HG03175 (cell line): ENCODE results near the gene POLA1.

Experiments
- ATAC-seq: cut with Tn5 transposase; IDR thresholded peaks from one replicate; pipeline ENCODE4 v1.9.1; 2021; ENCODE audit warnings: mild to moderate bottlenecking, moderate library complexity; ENCODE audit not compliant: unreplicated experiment

The POLA1 gene

DNA sequence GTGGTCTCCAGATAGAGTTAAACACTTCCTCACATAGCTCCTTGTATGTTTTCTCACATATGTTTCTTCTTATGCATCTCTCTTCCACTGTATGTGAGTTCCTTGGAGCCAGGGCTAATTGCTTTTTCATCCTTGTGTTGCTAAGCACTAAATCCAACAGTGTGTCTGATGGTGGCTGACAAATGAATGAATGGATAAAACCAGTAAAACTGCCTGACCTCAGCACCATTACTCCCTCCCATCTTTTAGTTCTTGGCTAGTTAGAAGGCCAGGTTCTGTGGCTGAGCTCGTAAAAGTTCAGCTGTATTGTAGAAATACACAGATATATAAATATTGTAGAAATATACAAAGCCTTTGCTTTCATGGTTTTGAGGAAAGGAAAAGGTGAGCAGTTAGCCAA, 271.7 kb downstream of the POLA1 start:
- ATAC-seq = no peak

DNA sequence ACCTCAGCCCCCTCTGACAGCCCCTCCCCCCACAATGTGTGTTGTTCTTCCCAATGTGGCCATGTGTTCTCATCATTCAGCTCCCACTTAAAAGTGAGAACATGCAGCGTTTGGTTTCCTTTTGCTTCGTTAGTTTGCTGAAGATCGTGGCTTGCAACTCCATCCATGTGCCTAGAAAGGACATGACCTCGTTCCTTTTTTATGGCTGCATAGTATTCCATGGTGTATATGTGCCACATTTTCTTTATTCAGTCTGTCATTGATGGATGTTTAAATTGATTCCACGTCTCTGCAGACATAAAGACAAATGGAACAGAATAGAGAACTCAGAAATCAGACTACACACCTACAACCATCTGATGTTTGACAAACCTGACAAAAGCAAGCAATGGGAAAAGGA, 276.1 kb downstream of the POLA1 start:
- ATAC-seq = no peak

DNA sequence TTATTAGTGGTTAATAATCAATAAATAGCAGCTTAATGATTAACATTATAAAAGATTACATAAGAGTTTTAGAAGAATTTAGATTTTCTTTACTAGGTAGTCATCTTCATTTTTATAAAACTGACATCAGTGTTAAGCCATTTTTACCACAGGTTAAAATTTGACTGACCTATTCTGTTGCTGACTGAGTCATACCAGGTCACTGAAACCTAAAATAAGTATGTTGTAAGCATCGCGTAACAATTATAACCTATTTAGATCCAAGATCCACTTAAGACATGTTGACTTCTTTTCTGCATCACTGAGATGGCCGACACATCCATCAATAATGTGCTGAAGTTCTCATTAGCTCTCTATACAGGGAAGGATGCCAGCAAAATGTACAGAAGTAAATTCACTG, 285.4 kb downstream of the POLA1 start:
- ATAC-seq = peak; percentile 41

DNA sequence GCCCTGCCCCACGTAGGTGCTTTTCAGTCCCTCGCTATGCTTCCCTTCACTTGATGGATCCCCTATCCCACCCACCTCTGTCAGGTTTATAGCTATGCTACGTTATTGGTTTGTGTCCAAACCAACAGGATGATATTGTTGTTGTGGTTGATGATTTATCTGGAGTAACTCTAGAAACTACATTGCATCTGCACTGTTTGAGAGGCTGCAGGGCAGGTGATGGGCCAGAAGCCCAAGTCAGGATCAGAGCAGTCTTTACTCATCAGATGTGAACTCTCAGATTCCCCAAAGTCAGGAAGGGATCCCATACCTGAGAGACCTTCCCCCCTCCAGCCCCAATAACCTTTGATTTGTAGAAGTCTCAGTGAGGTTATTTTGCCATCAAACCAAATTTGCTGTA, 287.3 kb downstream of the POLA1 start:
- ATAC-seq = no peak

DNA sequence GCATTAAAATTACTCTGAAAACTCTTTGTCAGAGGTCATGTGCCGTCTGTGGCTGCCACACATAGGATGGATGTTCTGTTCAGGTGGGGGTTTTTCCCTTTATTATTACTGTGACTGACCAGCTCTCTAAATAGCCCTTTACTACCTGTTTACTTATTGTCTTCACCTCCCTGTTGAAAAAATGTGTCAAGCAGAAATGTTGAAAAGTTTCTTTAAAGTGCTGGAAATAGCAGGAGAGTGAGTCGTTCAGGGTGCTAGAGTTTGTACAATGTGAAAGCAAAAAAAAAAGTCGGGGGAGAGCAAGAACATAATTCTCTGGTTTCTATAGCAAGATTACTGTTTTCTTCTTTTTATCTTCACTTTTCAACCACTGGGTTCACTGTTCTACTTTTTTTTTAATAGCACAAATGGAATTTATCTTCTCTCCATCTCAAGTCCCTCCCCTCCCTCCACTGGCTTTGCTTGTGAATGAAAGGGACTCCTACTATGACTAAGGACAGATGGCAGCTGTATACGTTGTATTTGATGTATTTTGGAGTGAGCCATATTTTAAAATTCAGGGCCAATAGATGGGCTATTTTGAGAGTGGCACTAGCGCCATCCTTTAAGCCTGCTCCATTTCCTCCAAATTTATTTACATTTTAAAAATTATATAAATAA, 288.7 kb downstream of the POLA1 start:
- ATAC-seq = no peak

DNA sequence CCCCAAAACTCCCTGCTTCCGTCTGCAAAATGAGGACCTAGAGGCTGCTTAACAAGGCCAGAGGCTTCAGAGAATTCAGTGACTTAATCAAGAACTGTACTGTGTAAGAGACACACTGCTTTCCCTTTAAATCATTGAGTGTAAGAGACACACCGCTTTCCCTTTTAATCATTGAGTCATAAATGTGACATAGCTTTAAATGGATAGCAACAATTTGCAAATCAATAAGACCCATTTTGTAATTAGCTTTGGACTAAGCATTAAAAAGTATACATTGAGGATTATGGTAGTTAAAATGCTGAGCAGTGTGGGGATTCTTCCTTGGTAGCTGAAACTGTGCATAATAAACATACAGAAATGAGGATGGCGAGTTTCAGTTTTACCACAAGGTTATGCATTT, 290.2 kb downstream of the POLA1 start:
- no peak for ATAC-seq

DNA sequence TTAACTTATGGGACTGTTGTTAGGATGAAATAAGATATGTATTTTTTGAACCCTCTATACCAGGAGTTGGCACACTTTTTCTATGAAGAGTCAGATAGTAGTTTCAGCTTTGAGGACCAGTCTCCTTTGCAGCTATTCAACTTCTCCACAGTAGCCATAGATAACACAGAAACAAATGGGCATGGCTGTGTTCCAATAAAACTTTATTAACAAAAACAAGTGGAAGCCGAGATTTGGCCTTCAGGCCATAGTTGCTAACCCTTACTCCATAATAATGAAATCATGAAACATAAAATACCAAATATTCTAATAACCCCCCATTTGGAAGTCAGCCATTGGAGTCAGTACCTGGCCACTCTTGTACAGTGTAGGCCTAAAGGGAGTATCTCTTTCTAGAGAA, 291.4 kb downstream of the POLA1 start:
- no peak for ATAC-seq

DNA sequence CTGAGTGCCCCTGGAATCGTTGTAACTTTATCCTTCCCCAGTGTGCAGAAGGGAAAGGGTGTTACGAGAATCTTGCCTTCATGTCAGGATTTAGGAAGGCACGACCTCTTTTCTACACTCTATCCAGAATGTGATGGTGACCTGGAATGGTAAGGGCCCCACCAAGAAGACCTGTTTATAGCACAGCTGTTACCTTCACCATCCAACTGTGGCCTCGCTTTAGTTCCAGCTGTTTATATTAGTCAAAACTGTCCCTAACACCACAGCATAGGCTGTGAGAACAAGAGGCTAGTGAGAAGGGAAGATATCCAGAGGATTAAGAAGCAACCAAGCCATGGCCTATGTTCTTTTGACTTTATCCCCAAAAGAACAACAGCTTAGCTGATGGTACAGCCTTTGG, 294.0 kb downstream of the POLA1 start:
- no peak for ATAC-seq

DNA sequence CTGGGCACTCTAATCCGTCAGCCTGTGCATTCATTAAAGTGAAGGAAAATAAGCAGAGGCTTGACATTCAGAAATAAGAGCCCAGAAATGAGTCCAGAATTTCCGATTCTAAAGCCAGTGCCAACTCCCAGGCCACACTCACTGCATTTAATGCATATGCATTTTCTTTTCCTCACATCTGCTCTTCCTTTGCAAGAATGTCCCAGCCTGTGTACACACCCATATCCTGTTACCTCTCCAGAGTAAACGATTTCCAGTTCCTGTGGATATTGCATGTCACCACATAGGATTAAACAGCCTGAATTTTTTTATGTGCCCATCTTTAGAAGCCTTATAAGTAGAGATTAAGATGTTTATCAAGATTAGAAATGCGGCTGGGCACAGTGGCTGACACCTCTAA, 294.6 kb downstream of the POLA1 start:
- no peak for ATAC-seq

DNA sequence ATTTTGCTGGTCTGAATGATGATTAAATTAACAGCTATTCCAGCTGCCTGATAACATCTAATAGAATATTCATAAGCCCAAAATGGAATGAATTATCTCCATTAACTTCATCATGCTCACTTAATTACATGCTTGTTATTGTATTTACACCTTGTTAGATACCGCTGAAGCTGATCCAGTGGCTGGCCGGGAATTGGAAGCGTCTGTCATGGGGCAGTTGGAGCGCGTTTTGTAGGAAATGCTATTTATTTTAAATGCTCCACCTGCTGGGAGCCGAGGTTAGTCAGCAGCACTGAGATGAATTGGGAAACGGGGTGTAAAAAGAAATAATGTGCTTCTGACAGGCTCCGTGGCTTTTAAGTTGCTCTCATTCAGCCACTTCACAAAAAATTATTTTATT, 296.8 kb downstream of the POLA1 start:
- ATAC-seq = no peak

DNA sequence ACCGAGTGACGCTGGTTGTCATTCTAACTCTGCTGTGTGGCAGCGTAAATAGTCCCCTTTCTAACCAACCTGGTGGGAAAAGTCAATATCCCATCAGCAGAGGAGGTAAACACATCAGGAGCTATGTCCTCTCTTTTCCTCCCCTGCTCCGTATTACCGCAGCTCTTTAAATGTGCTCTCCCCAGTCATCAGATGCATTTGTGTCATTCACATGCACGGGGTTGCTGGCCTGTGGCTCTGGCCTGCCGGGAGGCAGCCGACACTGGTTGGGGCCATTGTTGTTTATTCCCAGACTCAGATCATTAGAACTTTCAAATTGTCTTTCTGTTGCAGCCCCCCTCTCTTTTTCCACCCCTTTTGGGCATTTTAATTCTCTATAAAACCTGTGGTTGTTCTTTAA, 300.2 kb downstream of the POLA1 start:
- ATAC-seq = no peak

DNA sequence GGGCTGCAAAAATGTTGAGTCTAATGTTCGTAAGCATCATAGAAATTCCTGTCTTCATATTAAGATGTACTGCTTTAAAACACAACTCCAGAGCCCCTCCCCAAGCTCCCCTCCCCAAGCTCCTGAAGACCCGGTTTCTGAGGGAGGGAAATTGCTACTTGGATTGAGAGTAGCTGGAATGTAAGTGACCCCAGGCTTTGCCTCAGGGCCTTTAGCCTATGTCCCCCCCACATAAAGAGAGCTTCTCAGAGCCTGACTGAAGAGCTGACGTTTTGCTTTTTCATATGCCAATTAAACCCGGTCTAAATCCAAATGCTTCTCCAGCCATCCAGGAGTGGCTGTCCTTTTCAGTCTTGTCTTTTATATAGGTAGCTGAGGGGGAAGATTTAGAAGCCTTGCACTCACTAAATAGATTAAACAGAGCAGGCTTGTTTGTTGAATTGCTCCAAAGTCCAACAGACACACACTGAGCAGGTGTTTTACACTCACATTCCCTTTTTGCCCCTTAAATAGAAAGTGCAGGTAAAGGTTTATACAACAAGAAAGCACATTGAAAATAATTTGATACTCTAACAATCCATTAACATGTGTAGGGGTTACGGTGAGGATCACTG, 302.5 kb downstream of the POLA1 start:
- ATAC-seq = no peak

DNA sequence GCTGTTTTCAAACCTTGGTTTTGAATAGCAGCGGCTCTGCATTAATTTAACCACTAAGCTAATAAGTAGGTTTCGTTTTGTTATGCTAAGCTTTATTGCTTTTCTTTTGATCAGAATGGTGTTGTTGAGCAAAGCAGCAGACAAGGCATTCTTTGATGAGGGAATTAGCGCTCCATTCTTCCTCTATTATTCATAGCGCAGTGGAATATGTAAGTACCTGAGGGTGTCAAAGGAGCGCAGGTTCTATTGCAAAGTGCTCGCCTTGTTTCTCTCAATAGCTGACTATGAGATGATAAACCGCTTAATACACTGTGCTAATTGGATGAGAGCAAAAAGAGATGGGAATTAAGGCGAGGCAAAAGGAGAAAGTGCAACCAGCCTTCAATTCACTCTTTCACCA, 305.8 kb downstream of the POLA1 start:
- no peak for ATAC-seq

DNA sequence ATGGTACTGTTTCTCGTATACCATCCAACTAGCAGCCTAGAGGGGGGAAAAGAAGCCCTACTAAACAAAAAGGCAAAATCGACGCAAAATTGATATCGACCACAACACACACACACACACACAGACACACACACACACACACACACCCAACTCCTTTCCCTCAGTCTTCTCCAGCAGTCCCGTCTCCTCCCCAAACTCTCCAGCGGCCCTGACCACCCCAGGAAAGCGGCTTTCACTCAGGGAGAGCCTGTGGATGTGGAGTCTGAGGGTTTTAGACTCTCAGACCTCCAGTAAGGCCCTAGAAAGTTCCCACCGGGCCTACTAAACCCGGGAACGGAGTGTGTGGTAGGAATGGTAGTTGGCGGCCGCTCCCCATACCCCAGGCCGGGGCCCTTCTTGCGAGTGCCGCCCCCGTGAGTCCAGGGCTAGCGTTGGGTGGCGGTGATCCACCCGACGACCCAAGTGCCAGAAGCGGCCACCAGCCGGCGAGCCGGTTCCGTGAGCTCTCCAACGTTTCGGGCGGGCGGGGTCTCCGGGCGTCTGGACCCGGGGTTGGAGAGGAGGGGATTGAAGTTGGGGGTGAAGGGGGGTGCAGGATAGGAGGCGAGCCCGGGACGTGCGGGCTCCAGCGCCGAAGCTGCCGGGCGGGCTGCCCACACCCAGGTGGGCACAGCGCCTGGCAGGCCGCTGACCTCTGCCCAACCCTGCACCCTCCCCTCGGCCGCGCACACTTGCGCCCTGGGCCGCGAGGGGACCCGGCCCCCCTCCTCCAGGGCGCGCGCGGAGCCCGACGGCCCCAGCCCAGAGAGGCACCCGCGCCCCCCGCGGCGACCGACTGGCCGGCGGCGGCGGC, 308.3 kb downstream of the POLA1 start:
- ATAC-seq = no peak

DNA sequence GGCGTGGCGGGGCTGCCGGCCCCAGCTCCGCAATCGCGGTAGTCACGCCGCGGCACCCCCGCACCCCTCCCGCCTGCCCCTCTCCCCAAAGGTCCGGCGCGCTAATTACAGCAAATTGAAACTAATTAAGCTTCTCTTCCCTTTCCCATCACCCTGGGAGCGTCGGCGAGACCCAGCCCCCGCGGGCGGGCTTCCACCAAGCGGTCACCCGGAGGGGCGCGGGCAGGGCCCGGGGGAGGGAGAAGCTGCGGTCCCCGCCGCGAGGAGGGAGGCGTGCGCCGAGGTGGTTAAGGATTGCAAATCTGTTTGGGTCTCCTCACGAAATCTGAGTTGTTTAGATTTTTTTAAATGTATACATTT, 308.9 kb downstream of the POLA1 start:
- ATAC-seq = no peak

DNA sequence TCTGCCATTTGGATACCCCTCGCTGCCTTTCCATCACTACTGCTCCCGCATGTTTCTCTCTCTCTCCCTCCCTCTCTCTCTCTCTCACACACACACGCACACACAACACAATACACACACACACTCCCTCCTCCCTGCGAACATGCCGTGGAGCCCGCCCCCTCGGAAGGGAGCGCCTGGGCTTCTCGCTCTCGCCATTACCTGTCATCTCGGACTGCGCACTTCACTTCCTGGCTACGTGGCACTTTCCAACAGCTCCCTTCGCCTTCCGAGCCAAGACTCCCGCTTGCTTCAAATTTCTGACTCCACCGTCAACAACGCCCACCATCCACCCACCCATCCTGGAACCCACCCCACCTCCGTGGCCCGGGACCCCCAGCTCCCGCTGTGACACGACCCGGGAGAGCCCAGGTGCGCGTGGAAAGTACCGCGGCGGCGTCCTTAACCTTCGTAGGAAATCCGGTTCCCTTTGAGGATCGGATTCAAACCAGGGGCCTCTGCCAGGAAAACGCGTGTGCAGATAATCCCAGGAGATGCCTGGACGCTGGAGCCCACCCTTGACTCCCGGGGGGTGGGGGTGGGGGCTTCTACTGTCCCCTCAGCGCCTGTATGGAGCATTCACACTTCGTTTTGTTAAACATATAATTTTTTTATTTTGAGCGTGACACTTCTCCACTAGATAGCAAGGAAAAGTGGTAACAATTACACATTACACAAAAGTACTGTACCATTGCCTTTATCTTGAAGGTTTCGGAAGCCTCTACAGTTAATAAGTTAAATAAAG, 309.5 kb downstream of the POLA1 start:
- ATAC-seq = no peak

DNA sequence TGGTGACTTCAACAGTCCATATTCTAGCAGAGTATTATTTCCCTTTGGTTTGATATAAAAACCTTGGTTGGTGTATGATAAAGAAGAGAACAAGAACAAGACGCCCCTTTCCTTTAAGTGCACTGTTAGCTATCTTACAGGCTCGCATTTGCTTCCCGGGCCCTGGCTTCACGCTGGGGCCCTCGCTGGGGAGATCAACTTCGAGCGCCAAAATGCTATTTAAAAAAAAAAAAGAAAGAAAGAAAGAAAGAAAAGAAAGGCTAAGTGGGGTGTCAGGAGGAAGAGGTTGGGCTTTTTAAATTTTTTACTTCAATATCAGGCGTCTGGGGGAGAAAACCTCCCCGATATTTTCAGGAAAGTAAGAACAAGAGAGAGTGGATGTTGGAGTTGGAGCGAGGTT, 310.3 kb downstream of the POLA1 start:
- no peak for ATAC-seq

DNA sequence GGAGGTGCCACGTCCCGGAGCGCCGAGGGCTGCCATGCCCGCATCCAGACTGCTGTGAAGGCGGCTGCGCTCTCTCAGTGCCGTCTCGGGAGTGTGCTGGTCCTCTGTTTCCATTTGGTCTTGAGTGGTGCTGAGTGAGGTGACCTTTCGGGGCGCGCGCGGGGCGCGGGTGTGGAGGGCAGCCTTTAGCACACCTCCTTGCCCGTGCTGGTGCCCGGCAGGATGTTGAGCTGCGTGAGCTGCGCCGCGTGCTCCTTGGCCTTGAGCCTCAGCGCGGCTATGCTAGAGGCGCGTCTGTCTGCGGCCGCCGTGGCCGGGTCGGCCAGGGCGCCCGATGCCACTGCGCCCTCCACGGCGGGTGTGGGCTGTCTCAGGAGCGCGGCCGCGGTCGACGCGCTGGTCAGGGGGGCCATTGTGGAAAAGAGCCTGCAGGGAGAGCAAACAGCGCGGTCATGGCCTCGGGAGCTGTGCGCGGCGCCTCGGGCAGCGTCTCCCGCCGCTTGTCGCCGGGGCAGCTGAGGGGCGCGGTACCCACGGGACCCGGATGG, 310.8 kb downstream of the POLA1 start:
- no peak for ATAC-seq

DNA sequence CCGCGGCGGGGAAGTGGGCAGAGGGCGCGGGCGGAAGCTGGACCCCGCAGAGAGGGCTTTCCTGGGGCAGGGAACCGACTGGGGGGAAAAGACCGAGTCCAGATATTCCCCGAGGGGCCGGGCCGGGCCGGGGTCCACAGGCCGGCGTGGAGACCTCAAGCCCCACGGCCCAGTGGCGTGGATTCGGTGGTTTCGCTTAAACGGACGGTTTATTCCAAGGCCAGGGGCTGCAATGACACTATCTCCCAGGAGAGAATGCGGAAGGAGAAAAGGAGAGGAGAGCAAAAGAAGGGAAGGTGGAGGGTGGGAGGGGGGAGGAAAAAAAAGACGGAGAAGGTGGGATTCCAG, 311.3 kb downstream of the POLA1 start:
- ATAC-seq = no peak

DNA sequence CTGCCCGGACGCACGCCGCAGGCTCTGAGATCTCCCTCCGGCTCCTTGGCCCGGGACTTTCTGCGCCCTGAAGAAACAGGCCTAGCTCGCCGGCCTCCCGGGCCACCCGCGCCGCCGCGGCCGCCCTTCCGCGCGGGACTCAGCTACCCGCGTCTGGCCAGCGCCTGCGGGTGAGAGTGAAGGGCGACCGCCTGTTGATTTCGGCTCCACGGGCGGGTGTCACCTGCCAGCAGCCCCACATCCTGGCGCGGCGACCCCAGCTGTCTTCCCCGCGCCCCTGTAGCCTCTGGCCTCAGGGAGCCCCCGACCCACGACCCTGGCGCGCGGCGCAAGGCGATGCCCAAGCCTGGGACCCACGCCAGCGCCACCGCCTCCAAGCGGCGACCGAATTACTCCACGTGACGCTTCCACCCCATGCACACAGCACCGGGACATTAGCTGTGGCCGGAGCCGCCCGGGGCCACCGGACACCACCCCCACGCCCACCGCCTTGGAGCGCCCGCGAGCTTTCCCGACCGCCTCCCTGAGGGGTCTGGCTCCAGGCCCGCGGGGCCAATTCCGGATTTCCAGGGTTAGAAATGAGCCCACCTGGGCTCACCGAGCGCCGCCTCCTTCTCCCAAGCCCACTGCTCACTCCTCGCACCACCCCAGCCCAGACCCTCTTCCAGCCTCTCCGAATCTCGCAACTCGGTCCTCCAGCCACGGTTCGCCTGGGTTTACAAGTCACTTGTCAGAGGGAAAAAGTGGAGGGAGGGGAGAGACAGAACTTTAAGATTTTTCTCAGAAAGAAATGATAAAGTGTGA, 311.9 kb downstream of the POLA1 start:
- ATAC-seq = no peak
